MM.1S (cell line): ENCODE data around the gene ADM5.

ENCODE experiments used
- DNase-seq: peaks from one replicate; pipeline ENCODE4 v3.0.0-alpha.2; 2015
- H2AFZ ChIP-seq: fragments of 300-600 bp; sonication (generic); 2 replicates; pipeline ENCODE4 v1.6.0; 2016; ENCODE audit warnings: antibody characterized with exemption, low read length
- H3F3A ChIP-seq: fragments of 300-600 bp; sonication (generic); 2 replicates; pipeline ENCODE4 v1.6.1; 2016; ENCODE audit warnings: mild to moderate bottlenecking, antibody characterized with exemption, low read length, moderate library complexity, mixed read lengths; ENCODE audit not compliant: insufficient read depth
- H3K27ac ChIP-seq: fragments of 300-600 bp; sonication (generic); 2 replicates; pipeline ENCODE4 v1.5.1; 2016; ENCODE audit warnings: mild to moderate bottlenecking, low read length
- H3K27me3 ChIP-seq: fragments of 300-600 bp; sonication (generic); replicated peaks from 2 replicates; pipeline ENCODE4 v1.6.0; 2016; ENCODE audit warnings: low read length; ENCODE audit not compliant: insufficient read depth
- H3K36me3 ChIP-seq: fragments of 300-600 bp; sonication (generic); replicated peaks from 2 replicates; pipeline ENCODE4 v1.6.1; 2016; ENCODE audit warnings: mild to moderate bottlenecking, low read length, mixed read lengths; ENCODE audit not compliant: insufficient read depth
- H3K4me1 ChIP-seq: fragments of 300-600 bp; sonication (generic); 2 replicates; pipeline ENCODE4 v1.6.1; 2016; ENCODE audit warnings: low read length, mixed read lengths
- H3K4me2 ChIP-seq: fragments of 300-600 bp; sonication (generic); 2 replicates; pipeline ENCODE4 v1.6.0; 2016; ENCODE audit warnings: low read depth, low read length
- H3K4me3 ChIP-seq: fragments of 300-600 bp; sonication (generic); 2 replicates; pipeline ENCODE4 v1.5.1; 2016; ENCODE audit warnings: low read length, mixed read lengths
- H3K79me2 ChIP-seq: fragments of 300-600 bp; sonication (generic); 2 replicates; pipeline ENCODE4 v1.6.1; 2016; ENCODE audit warnings: mixed run types, low read length, mixed read lengths
- H3K9ac ChIP-seq: fragments of 300-600 bp; sonication (generic); 2 replicates; pipeline ENCODE4 v1.6.1; 2016; ENCODE audit warnings: low read length, mixed read lengths
- H3K9me2 ChIP-seq: fragments of 300-600 bp; sonication (generic); replicated peaks from 2 replicates; pipeline ENCODE4 v1.6.1; 2016; ENCODE audit warnings: mild to moderate bottlenecking, low read length, mixed read lengths; ENCODE audit not compliant: insufficient read depth
- H3K9me3 ChIP-seq: fragments of 300-600 bp; sonication (generic); replicated peaks from 2 replicates; pipeline ENCODE4 v1.6.1; 2016; ENCODE audit warnings: mild to moderate bottlenecking, low read length, mixed read lengths; ENCODE audit not compliant: insufficient read depth
- H4K20me1 ChIP-seq: fragments of 300-600 bp; sonication (generic); 2 replicates; pipeline ENCODE4 v1.6.1; 2016; ENCODE audit warnings: mild to moderate bottlenecking, low read length, moderate library complexity, mixed read lengths; ENCODE audit not compliant: insufficient read depth
- EZH2 ChIP-seq: fragments of 300-600 bp; sonication (generic); optimal IDR thresholded peaks from 2 replicates; pipeline ENCODE3; 2017; ENCODE audit warnings: low read depth, mild to moderate bottlenecking, antibody characterized with exemption, low read length, mixed read lengths
- EZH2phosphoT487 ChIP-seq: fragments of 300-600 bp; sonication (generic); IDR thresholded peaks from 2 replicates; pipeline ENCODE4 v1.6.1; 2018; ENCODE audit warnings: antibody characterized with exemption, low read length
- TF ChIP-seq, protein P1 (sequence below): fragments of 300-600 bp; sonication (generic); IDR thresholded peaks from 2 replicates; pipeline ENCODE4 v1.5.1; 2016; ENCODE audit warnings: antibody characterized with exemption, low read length, mixed read lengths

ADM5 gene

GRCh38 chr19:49679771-49680413 lies 9.5 kb upstream of the ADM5 start:
- H3K9me2 ChIP-seq: no peaks in the 10 kb centered on the region
- H3K9me3 ChIP-seq: no peaks in the 10 kb centered on the region
- H3K4me3 ChIP-seq: no peak overlapping the region
- H3F3A ChIP-seq: peaks cover 39% of the 10 kb centered on the region
- DNase-seq: no peak
- H3K79me2 ChIP-seq: peaks cover 59% of the 10 kb centered on the region
- H2AFZ ChIP-seq: no peak overlapping the region
- H4K20me1 ChIP-seq: peaks cover 9% of the 10 kb centered on the region; the same call in 1 of the 2 replicates
- peaks cover 6% of the 10 kb centered on the region for H3K36me3 ChIP-seq
- peaks cover 16% of the 10 kb centered on the region for H3K4me1 ChIP-seq
- no peaks in the 10 kb centered on the region for H3K27me3 ChIP-seq
- H3K4me2 ChIP-seq: peak overlapping the region; percentile 73; the same call in 1 of the 2 replicates
- H3K27ac ChIP-seq: no peak overlapping the region
- H3K9ac ChIP-seq: no peak overlapping the region; the same call in 1 of the 2 replicates
- no peak for TF ChIP-seq EZH2phosphoT487
- TF ChIP-seq, protein P1, sequence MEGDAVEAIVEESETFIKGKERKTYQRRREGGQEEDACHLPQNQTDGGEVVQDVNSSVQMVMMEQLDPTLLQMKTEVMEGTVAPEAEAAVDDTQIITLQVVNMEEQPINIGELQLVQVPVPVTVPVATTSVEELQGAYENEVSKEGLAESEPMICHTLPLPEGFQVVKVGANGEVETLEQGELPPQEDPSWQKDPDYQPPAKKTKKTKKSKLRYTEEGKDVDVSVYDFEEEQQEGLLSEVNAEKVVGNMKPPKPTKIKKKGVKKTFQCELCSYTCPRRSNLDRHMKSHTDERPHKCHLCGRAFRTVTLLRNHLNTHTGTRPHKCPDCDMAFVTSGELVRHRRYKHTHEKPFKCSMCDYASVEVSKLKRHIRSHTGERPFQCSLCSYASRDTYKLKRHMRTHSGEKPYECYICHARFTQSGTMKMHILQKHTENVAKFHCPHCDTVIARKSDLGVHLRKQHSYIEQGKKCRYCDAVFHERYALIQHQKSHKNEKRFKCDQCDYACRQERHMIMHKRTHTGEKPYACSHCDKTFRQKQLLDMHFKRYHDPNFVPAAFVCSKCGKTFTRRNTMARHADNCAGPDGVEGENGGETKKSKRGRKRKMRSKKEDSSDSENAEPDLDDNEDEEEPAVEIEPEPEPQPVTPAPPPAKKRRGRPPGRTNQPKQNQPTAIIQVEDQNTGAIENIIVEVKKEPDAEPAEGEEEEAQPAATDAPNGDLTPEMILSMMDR: no peak
- no peak for TF ChIP-seq EZH2

DNA sequence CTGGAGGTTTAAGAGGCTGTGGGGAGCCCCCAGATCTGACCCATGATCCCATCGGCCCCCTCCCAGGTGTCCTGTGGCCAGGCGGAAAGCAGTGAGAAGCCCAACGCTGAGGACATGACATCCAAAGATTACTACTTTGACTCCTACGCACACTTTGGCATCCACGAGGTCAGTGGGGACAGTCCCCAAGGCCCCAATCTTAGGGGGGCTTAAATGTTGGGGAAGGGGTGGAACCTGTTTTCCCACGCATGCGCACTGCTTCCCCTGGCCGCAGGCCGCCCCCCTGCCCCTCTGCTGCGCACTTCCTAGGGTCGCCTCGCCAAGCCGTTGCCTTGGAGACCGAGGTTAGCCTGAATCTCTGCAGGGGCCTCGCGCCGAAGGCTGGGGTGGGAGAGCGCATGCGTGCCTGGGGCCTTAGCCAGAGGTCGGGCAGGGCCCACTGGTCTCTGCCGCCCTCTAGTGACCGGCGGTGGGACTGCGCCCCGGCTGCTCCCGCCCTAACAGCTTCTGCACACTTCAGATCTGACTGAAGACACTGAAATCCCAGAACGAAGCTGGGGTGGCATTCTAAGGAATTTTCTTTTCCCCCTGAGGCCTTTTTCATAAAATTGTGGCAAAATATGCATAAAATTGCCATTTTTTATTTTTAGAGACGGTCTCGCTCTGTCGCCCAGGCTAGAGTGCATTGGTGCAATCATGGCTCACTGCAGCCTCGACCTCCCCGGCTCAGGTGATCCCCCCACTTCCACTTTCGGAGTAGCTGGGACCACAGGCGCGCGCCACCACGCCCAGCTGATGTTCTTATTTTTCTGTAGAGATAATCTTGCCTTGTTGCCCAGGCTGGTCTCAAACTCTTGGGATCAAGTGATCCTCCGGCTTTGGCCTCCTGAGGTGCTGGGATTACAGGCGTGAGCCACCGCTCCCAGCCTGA lies 8.7 kb upstream of the ADM5 start:
- Histone ChIP-seq H2AFZ (no peak overlapping the region), H4K20me1 (peaks cover 9% of the 10 kb centered on the region; the same call in 1 of the 2 replicates), H3K9ac (peak overlapping the region; percentile 18; the same call in 1 of the 2 replicates), H3K9me3 (no peaks in the 10 kb centered on the region), H3K79me2 (peaks cover 59% of the 10 kb centered on the region), H3K9me2 (no peaks in the 10 kb centered on the region), H3K27me3 (no peaks in the 10 kb centered on the region), H3K4me1 (peaks cover 16% of the 10 kb centered on the region), H3K36me3 (peaks cover 6% of the 10 kb centered on the region), H3K27ac (no peak overlapping the region), H3K4me3 (no peak overlapping the region; the same call in 1 of the 2 replicates), H3F3A (peaks cover 39% of the 10 kb centered on the region), H3K4me2 (peak overlapping the region; percentile 73; the same call in 1 of the 2 replicates)
- TF ChIP-seq EZH2phosphoT487 (no peak), EZH2 (no peak)
- TF ChIP-seq, protein P1: peak; percentile 97
- peak; percentile 88 for DNase-seq

DNA sequence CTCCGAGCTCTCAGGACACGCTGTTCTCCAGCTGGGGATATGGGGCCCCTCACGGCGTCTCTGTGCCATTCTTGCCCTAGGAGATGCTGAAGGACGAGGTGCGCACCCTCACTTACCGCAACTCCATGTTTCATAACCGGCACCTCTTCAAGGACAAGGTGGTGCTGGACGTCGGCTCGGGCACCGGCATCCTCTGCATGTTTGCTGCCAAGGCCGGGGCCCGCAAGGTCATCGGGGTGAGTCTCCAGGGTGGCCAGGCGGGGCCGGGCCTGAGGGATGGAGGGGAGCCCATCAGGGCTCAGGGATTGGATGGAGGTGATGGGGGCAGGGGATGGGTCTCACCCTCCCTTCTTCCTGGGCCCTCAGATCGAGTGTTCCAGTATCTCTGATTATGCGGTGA lies 7.6 kb upstream of the ADM5 start:
- Histone ChIP-seq H3K27ac (no peak overlapping the region), H3K79me2 (peaks cover 59% of the 10 kb centered on the region), H2AFZ (no peak overlapping the region), H3K27me3 (no peaks in the 10 kb centered on the region), H3K9me2 (no peaks in the 10 kb centered on the region), H3K4me3 (no peak overlapping the region), H3F3A (peaks cover 34% of the 10 kb centered on the region), H3K9ac (no peak overlapping the region), H3K9me3 (no peaks in the 10 kb centered on the region), H4K20me1 (peaks cover 9% of the 10 kb centered on the region; the same call in 1 of the 2 replicates), H3K36me3 (peaks cover 6% of the 10 kb centered on the region), H3K4me2 (no peak overlapping the region), H3K4me1 (peaks cover 16% of the 10 kb centered on the region)
- no peak for DNase-seq
- no peak for TF ChIP-seq EZH2
- TF ChIP-seq, protein P1: no peak
- no peak for TF ChIP-seq EZH2phosphoT487
